ENCODE measurements around the gene ESF1. TPM values are rescaled to one million over a fixed set of nuclear protein-coding genes. Genes with fewer than 3 reads are reported as not detected.

ESF1 gene
- total and polyA plus RNA-seq, 2 experiments from 2014 or later: 20.5 to 71.7 TPM

DNA sequence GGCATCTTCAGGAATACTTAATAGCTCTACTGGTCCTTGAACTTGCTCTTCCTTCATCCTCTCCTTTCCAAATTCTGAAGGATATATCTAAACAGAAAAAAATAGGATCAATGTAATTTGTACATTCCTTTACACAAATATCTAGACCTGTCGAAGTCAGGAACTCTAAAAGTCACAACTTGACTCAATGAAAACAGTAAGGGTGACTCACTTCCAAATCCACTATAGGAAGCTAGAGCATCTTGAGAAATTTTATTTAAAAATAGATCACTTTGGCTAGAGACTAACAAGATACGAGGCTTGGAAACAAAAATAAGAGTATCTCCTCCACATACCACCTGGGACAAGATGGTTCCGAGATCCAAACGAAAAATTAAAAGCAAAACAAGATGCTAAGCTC lies 12.2 kb downstream of the ESF1 start:
- H3K27ac ChIP-seq (ENCODE audit: low read depth): no peak overlapping the region
- H3K27me3 Mint-ChIP-seq (ENCODE audit: insufficient read depth, low read depth, poor library complexity): no peaks in the 10 kb centered on the region

More for the DNA sequence above, 12.2 kb downstream of the ESF1 start:
- Mint-ChIP-seq H3K9me3 (no peaks in the 10 kb centered on the region), H3K36me3 (ENCODE audit: low read depth) (peaks cover 81% of the 10 kb centered on the region), H3K4me3 (no peak overlapping the region), H3K27ac (no peak overlapping the region), H3K4me1 (no peaks in the 10 kb centered on the region)
- TF ChIP-seq, protein P1, sequence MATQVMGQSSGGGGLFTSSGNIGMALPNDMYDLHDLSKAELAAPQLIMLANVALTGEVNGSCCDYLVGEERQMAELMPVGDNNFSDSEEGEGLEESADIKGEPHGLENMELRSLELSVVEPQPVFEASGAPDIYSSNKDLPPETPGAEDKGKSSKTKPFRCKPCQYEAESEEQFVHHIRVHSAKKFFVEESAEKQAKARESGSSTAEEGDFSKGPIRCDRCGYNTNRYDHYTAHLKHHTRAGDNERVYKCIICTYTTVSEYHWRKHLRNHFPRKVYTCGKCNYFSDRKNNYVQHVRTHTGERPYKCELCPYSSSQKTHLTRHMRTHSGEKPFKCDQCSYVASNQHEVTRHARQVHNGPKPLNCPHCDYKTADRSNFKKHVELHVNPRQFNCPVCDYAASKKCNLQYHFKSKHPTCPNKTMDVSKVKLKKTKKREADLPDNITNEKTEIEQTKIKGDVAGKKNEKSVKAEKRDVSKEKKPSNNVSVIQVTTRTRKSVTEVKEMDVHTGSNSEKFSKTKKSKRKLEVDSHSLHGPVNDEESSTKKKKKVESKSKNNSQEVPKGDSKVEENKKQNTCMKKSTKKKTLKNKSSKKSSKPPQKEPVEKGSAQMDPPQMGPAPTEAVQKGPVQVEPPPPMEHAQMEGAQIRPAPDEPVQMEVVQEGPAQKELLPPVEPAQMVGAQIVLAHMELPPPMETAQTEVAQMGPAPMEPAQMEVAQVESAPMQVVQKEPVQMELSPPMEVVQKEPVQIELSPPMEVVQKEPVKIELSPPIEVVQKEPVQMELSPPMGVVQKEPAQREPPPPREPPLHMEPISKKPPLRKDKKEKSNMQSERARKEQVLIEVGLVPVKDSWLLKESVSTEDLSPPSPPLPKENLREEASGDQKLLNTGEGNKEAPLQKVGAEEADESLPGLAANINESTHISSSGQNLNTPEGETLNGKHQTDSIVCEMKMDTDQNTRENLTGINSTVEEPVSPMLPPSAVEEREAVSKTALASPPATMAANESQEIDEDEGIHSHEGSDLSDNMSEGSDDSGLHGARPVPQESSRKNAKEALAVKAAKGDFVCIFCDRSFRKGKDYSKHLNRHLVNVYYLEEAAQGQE (IDR thresholded peaks at IDR 0.05; ENCODE audit: unreplicated experiment): no peak
- TF ChIP-seq ZNF331 (CRISPR knock-in tag; IDR thresholded peaks at IDR 0.05; ENCODE audit: low read depth) (no peak), POLR2AphosphoS5 (IDR thresholded peaks at IDR 0.05; ENCODE audit: low read depth) (no peak), EZH2phosphoT487 (IDR thresholded peaks at IDR 0.05; ENCODE audit: unreplicated experiment) (no peak), STAT1 (IDR thresholded peaks at IDR 0.05; ENCODE audit: unreplicated experiment) (no peak), CREB1 (CRISPR knock-in tag; IDR thresholded peaks at IDR 0.05; ENCODE audit: low read depth) (no peak), ZNF114 (CRISPR knock-in tag; IDR thresholded peaks at IDR 0.05) (no peak), NANOG (IDR thresholded peaks at IDR 0.05; ENCODE audit: borderline replicate concordance) (no peak), EZH2 (IDR thresholded peaks at IDR 0.05; ENCODE audit: low read depth, unreplicated experiment) (no peak), JUNB (IDR thresholded peaks at IDR 0.05; ENCODE audit: unreplicated experiment) (no peak)
- TF ChIP-seq, protein P2, sequence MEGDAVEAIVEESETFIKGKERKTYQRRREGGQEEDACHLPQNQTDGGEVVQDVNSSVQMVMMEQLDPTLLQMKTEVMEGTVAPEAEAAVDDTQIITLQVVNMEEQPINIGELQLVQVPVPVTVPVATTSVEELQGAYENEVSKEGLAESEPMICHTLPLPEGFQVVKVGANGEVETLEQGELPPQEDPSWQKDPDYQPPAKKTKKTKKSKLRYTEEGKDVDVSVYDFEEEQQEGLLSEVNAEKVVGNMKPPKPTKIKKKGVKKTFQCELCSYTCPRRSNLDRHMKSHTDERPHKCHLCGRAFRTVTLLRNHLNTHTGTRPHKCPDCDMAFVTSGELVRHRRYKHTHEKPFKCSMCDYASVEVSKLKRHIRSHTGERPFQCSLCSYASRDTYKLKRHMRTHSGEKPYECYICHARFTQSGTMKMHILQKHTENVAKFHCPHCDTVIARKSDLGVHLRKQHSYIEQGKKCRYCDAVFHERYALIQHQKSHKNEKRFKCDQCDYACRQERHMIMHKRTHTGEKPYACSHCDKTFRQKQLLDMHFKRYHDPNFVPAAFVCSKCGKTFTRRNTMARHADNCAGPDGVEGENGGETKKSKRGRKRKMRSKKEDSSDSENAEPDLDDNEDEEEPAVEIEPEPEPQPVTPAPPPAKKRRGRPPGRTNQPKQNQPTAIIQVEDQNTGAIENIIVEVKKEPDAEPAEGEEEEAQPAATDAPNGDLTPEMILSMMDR (conservative IDR thresholded peaks at IDR 0.05; ENCODE audit: low read depth in 2 of 2): no peak
- TF ChIP-seq, protein P3, sequence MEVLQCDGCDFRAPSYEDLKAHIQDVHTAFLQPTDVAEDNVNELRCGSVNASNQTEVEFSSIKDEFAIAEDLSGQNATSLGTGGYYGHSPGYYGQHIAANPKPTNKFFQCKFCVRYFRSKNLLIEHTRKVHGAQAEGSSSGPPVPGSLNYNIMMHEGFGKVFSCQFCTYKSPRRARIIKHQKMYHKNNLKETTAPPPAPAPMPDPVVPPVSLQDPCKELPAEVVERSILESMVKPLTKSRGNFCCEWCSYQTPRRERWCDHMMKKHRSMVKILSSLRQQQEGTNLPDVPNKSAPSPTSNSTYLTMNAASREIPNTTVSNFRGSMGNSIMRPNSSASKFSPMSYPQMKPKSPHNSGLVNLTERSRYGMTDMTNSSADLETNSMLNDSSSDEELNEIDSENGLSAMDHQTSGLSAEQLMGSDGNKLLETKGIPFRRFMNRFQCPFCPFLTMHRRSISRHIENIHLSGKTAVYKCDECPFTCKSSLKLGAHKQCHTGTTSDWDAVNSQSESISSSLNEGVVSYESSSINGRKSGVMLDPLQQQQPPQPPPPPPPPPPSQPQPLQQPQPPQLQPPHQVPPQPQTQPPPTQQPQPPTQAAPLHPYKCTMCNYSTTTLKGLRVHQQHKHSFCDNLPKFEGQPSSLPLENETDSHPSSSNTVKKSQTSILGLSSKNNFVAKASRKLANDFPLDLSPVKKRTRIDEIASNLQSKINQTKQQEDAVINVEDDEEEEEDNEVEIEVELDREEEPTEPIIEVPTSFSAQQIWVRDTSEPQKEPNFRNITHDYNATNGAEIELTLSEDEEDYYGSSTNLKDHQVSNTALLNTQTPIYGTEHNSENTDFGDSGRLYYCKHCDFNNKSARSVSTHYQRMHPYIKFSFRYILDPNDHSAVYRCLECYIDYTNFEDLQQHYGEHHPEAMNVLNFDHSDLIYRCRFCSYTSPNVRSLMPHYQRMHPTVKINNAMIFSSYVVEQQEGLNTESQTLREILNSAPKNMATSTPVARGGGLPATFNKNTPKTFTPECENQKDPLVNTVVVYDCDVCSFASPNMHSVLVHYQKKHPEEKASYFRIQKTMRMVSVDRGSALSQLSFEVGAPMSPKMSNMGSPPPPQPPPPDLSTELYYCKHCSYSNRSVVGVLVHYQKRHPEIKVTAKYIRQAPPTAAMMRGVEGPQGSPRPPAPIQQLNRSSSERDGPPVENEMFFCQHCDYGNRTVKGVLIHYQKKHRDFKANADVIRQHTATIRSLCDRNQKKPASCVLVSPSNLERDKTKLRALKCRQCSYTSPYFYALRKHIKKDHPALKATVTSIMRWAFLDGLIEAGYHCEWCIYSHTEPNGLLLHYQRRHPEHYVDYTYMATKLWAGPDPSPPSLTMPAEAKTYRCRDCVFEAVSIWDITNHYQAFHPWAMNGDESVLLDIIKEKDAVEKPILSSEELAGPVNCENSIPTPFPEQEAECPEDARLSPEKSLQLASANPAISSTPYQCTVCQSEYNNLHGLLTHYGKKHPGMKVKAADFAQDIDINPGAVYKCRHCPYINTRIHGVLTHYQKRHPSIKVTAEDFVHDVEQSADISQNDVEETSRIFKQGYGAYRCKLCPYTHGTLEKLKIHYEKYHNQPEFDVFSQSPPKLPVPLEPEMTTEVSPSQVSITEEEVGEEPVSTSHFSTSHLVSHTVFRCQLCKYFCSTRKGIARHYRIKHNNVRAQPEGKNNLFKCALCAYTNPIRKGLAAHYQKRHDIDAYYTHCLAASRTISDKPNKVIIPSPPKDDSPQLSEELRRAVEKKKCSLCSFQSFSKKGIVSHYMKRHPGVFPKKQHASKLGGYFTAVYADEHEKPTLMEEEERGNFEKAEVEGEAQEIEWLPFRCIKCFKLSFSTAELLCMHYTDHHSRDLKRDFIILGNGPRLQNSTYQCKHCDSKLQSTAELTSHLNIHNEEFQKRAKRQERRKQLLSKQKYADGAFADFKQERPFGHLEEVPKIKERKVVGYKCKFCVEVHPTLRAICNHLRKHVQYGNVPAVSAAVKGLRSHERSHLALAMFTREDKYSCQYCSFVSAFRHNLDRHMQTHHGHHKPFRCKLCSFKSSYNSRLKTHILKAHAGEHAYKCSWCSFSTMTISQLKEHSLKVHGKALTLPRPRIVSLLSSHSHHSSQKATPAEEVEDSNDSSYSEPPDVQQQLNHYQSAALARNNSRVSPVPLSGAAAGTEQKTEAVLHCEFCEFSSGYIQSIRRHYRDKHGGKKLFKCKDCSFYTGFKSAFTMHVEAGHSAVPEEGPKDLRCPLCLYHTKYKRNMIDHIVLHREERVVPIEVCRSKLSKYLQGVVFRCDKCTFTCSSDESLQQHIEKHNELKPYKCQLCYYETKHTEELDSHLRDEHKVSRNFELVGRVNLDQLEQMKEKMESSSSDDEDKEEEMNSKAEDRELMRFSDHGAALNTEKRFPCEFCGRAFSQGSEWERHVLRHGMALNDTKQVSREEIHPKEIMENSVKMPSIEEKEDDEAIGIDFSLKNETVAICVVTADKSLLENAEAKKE (CRISPR knock-in tag; IDR thresholded peaks at IDR 0.05): no peak
- TF ChIP-seq, protein P4, sequence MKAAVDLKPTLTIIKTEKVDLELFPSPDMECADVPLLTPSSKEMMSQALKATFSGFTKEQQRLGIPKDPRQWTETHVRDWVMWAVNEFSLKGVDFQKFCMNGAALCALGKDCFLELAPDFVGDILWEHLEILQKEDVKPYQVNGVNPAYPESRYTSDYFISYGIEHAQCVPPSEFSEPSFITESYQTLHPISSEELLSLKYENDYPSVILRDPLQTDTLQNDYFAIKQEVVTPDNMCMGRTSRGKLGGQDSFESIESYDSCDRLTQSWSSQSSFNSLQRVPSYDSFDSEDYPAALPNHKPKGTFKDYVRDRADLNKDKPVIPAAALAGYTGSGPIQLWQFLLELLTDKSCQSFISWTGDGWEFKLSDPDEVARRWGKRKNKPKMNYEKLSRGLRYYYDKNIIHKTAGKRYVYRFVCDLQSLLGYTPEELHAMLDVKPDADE (IDR thresholded peaks at IDR 0.05): no peak
- H3K79me2 ChIP-seq (replicated peaks; ENCODE audit: insufficient read depth): 0 out of 2 replicates have a peak, but pooled peaks cover 6% of the 10 kb centered on the region
- H3K4me2 ChIP-seq: no peak overlapping the region
- DNase-seq (ENCODE audit: low spot score) (no peak), ATAC-seq (no peak)
- no peak overlapping the region for H2AFZ ChIP-seq
- H3K36me3 ChIP-seq (ENCODE audit: insufficient read depth): peaks cover 75% of the 10 kb centered on the region
- H3K4me1 ChIP-seq (ENCODE audit: insufficient read depth): no peaks in the 10 kb centered on the region
- no peak overlapping the region for H3K4me3 ChIP-seq
- no peaks in the 10 kb centered on the region for H3K27me3 ChIP-seq (ENCODE audit: insufficient read depth)
- H3K9me2 ChIP-seq (ENCODE audit: insufficient read depth): no peaks in the 10 kb centered on the region
- H4K20me1 ChIP-seq (replicated peaks; ENCODE audit: insufficient read depth): 0 out of 2 replicates have a peak, but pooled peaks cover 5% of the 10 kb centered on the region
- no peaks in the 10 kb centered on the region for H3F3A ChIP-seq (replicated peaks; ENCODE audit: low read depth)
